Skin epidermis (tissue), 12 donors: Measurements from ENCODE around the gene SCNN1B.
"Not testable (repeated sequence)": the region's sequence is repeated elsewhere in the genome, so short reads cannot be mapped to it uniquely, and the experiment has no call there.

Experiments used
- H3K27ac ChIP-seq, 21 experiments: fragments of 200-600 bp; sonication (generic) in 11 of 21; one replicate each; pipeline ENCODE4 v1.5.0; 2020; ENCODE audit warnings: mild to moderate bottlenecking in 3 of 21, inconsistent platforms in 2 of 21, moderate library complexity in 2 of 21
- H3K4me3 ChIP-seq, 7 experiments: fragments of 200-600 bp; sonication (generic) in 2 of 7; one replicate each; pipeline ENCODE4 v1.5.0; 2020; ENCODE audit warnings: inconsistent platforms in 2 of 7, mild to moderate bottlenecking in 2 of 7, moderate library complexity in 1 of 7

SCNN1B gene

GRCh38 chr16:23394141-23394831, 92.2 kb downstream of the SCNN1B start:
- H3K27ac ChIP-seq: peak overlapping the region in 3 of 21 experiments; percentile 31 to 46 (median 35)
- H3K4me3 ChIP-seq: no peak overlapping the region

GRCh38 chr16:23395732-23396131, 93.6 kb downstream of the SCNN1B start:
- Histone ChIP-seq H3K4me3 (no peak overlapping the region), H3K27ac (no peak overlapping the region)

GRCh38 chr16:23397464-23397863, 95.4 kb downstream of the SCNN1B start:
- no peak overlapping the region for H3K4me3 ChIP-seq
- H3K27ac ChIP-seq: no peak overlapping the region

- Histone ChIP-seq H3K27ac (no peak overlapping the region), H3K4me3 (no peak overlapping the region)
These were observed 97.1 kb downstream of the SCNN1B start for GRCh38 chr16:23398987-23399805.

- H3K4me3 ChIP-seq, H3K27ac ChIP-seq: not testable (repeated sequence)
These were observed 98.3 kb downstream of the SCNN1B start for GRCh38 chr16:23400447-23400846.

- Histone ChIP-seq H3K4me3 (no peak overlapping the region), H3K27ac (no peak overlapping the region)
These were observed 99.0 kb downstream of the SCNN1B start for GRCh38 chr16:23401139-23401538.

- H3K4me3 ChIP-seq: no peak overlapping the region
- no peak overlapping the region for H3K27ac ChIP-seq
These were observed 100.0 kb downstream of the SCNN1B start for GRCh38 chr16:23402100-23402499.

GRCh38 chr16:23403547-23403946, 101.4 kb downstream of the SCNN1B start:
- Histone ChIP-seq H3K4me3 (no peak overlapping the region), H3K27ac (no peak overlapping the region)

- Histone ChIP-seq H3K4me3 (no peak overlapping the region), H3K27ac (no peak overlapping the region)
These were observed 103.9 kb downstream of the SCNN1B start for GRCh38 chr16:23406024-23406423.

GRCh38 chr16:23406546-23407240, 104.6 kb downstream of the SCNN1B start:
- H3K27ac ChIP-seq: peak overlapping the region in 1 of 21 experiments; percentile 35
- no peak overlapping the region for H3K4me3 ChIP-seq

GRCh38 chr16:23407436-23408127, 105.5 kb downstream of the SCNN1B start:
- Histone ChIP-seq H3K27ac (peak overlapping the region in 3 of 21 experiments; percentile 9 to 35 (median 16)), H3K4me3 (no peak overlapping the region)

GRCh38 chr16:23408242-23408822, 106.2 kb downstream of the SCNN1B start:
- Histone ChIP-seq H3K4me3 (no peak overlapping the region), H3K27ac (peak overlapping the region in 1 of 21 experiments; percentile 42)

- Histone ChIP-seq H3K4me3 (no peak overlapping the region), H3K27ac (peak overlapping the region in 3 of 21 experiments; percentile 42 to 62 (median 49))
These were observed 106.8 kb downstream of the SCNN1B start for GRCh38 chr16:23408823-23409298.

- peak overlapping the region in 4 of 21 experiments; percentile 23 to 62 (median 46) for H3K27ac ChIP-seq
- no peak overlapping the region for H3K4me3 ChIP-seq
These were observed 107.4 kb downstream of the SCNN1B start for GRCh38 chr16:23409522-23409921.

GRCh38 chr16:23410176-23410575, 108.1 kb downstream of the SCNN1B start:
- Histone ChIP-seq H3K4me3 (no peak overlapping the region), H3K27ac (no peak overlapping the region)

- H3K4me3 ChIP-seq: no peak overlapping the region
These were observed 112.6 kb downstream of the SCNN1B start for GRCh38 chr16:23414731-23415130.

GRCh38 chr16:23416816-23417215, 114.7 kb downstream of the SCNN1B start:
- Histone ChIP-seq H3K4me3 (no peak overlapping the region), H3K27ac (no peak overlapping the region)

More at GRCh38 chr16:23414731-23415130, 112.6 kb downstream of the SCNN1B start:
- no peak overlapping the region for H3K27ac ChIP-seq

GRCh38 chr16:23420011-23420410, 117.9 kb downstream of the SCNN1B start:
- Histone ChIP-seq H3K4me3 (no peak overlapping the region), H3K27ac (no peak overlapping the region)

GRCh38 chr16:23423496-23424049, 121.5 kb downstream of the SCNN1B start:
- Histone ChIP-seq H3K4me3 (no peak overlapping the region), H3K27ac (peak overlapping the region in 20 of 21 experiments; percentile 60 to 96 (median 86))
